Neutrophil (primary cell): ENCODE measurements around the gene NINJ1.

Source experiments
- H3K27ac ChIP-seq: fragments of 200-600 bp; sonication (generic); 2 replicates; pipeline ENCODE4 v1.5.1; 2016; ENCODE audit warnings: mild to moderate bottlenecking, moderate library complexity
- H3K27me3 ChIP-seq: fragments of 200-600 bp; sonication (generic); 2 replicates; pipeline ENCODE4 v1.6.0; 2016; ENCODE audit warnings: mild to moderate bottlenecking
- H3K36me3 ChIP-seq: fragments of 200-600 bp; sonication (generic); 2 replicates; pipeline ENCODE4 v1.5.1; 2017
- H3K4me1 ChIP-seq, 2 experiments: fragments of 200-600 bp in 1 of 2; sonication (generic) in 1 of 2; 1 replicate in 1 of 2; 2 replicates in 1 of 2; pipeline versions ENCODE4 v1.5.1 to v1.6.1; 2013 to 2016; ENCODE audit warnings: low read depth in 1 of 2, low read length in 1 of 2, mild to moderate bottlenecking in 1 of 2, moderate library complexity in 1 of 2; ENCODE audit not compliant: control insufficient read depth in 1 of 2, insufficient read depth in 1 of 2
- H3K4me3 ChIP-seq, 2 experiments: fragments of 200-600 bp in 1 of 2; sonication (generic) in 1 of 2; 1 replicate in 1 of 2; 2 replicates in 1 of 2; pipeline ENCODE4 v1.5.1; 2013 to 2016; ENCODE audit warnings: low read depth in 1 of 2, low read length in 1 of 2, mild to moderate bottlenecking in 1 of 2, moderate library complexity in 1 of 2
- H3K9me3 ChIP-seq: fragments of 200-600 bp; sonication (generic); 2 replicates; pipeline ENCODE4 v1.5.1; 2016
- TF ChIP-seq, protein P1 (sequence below): fragments of 200-600 bp; sonication (generic); IDR thresholded peaks from 2 replicates; pipeline ENCODE4 v1.5.1; 2016; ENCODE audit warnings: antibody characterized with exemption

Gene NINJ1

DNA sequence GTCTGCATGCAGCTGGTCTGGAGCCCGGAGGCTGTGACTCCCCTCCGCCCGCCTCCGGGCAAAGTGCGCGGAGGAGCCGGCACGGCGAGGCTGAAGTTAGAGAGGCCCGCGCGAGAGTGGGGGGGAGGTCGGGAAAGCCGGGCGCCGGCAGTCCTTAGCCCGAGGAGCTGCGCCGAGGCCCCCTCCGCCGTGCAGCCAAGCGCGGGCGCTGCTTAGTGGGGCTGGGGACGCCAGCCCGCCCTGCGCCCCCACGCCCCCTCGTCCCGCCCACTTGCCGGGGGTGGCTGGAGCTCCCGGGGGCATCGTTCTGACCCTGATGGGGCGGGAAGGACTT lies 403 bp downstream of the NINJ1 start:
- H3K36me3 ChIP-seq: peaks cover 44% of the 10 kb centered on the region
- peak overlapping the region; percentile 93 to 94 for H3K4me3 ChIP-seq
- H3K9me3 ChIP-seq: no peaks in the 10 kb centered on the region
- TF ChIP-seq, protein P1, sequence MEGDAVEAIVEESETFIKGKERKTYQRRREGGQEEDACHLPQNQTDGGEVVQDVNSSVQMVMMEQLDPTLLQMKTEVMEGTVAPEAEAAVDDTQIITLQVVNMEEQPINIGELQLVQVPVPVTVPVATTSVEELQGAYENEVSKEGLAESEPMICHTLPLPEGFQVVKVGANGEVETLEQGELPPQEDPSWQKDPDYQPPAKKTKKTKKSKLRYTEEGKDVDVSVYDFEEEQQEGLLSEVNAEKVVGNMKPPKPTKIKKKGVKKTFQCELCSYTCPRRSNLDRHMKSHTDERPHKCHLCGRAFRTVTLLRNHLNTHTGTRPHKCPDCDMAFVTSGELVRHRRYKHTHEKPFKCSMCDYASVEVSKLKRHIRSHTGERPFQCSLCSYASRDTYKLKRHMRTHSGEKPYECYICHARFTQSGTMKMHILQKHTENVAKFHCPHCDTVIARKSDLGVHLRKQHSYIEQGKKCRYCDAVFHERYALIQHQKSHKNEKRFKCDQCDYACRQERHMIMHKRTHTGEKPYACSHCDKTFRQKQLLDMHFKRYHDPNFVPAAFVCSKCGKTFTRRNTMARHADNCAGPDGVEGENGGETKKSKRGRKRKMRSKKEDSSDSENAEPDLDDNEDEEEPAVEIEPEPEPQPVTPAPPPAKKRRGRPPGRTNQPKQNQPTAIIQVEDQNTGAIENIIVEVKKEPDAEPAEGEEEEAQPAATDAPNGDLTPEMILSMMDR: no peak
- H3K27ac ChIP-seq: peak overlapping the region; percentile 100
- peaks cover 28% of the 10 kb centered on the region for H3K27me3 ChIP-seq
- H3K4me1 ChIP-seq: peaks cover 69 to 70% of the 10 kb centered on the region in 2 experiments

DNA sequence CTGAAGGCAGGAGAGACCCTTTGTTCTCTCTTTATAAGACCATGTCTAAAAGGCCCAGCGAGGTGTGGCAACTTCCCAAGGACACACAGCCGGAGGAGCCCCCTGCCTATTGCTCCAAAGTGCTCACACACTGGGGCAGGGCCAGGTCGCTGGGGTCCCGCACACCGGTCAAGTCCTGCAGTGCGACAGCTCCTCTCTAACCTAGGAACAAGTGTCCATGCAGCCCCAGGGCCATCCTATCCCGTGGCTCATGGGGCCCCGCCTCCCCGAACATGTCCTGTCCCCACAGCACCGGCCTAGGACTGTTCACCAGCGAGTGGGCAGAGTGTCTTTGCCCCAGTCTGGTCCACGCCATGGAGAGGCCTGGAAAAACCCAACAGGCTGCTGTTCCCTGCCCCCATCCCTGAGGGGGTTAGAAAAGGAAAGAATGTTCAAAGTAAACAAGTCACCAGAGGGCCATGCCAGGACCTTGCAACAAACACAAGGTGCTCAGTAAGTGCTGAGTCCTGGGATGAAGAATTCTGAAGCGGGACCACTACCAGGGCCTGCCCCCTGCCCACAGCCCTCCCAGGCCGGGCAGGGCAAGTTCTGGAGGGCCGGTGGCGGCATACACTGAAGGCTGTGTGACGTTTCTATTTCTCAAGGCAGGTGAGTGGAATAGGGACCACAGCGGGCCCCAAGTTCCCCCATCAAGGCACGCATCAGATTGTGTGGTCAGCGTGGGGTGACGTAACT lies 938 bp downstream of the NINJ1 start:
- Histone ChIP-seq H3K27me3 (peaks cover 28% of the 10 kb centered on the region), H3K9me3 (no peaks in the 10 kb centered on the region), H3K4me3 (peak overlapping the region; percentile 93 to 94), H3K27ac (peak overlapping the region; percentile 100), H3K4me1 (peaks cover 69 to 70% of the 10 kb centered on the region in 2 experiments), H3K36me3 (peaks cover 49% of the 10 kb centered on the region)
- TF ChIP-seq, protein P1: peak; percentile 14

DNA sequence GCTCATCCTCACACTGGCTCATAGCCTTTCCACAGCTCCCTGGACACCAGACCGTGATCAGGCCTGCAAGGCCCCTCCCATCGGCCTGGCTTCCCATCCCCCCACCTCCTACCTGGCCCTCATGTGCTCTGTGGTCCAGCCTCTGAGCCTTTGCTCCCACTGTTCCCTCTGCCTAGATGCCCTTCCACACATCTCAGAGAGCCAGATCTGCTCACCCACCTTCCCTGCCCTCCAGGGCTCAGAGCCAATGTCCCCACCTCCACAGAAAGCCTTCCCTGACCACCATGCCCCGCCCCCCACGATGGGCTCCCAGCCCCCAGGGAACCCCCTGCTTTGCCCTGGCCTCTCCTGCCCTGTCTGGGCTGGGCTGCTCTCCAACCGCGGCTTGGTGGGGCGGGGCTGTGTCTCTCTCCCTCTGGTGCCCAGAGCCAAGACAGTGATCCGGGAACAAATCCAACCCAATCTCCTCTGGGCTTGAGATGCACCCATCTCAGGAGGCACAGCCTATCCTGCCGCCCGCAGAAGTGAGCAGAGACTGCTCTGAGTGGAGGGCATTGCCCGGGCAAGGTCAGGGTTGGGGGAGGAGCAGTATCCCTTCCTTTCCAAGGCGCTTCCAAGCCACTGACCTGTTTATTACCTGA lies 1.6 kb downstream of the NINJ1 start:
- Histone ChIP-seq H3K27me3 (peaks cover 27% of the 10 kb centered on the region), H3K9me3 (no peaks in the 10 kb centered on the region), H3K36me3 (peaks cover 56% of the 10 kb centered on the region), H3K27ac (peak overlapping the region; percentile 100), H3K4me1 (peaks cover 70 to 71% of the 10 kb centered on the region in 2 experiments), H3K4me3 (peak overlapping the region; percentile 93 to 94)
- TF ChIP-seq, protein P1: no peak

DNA sequence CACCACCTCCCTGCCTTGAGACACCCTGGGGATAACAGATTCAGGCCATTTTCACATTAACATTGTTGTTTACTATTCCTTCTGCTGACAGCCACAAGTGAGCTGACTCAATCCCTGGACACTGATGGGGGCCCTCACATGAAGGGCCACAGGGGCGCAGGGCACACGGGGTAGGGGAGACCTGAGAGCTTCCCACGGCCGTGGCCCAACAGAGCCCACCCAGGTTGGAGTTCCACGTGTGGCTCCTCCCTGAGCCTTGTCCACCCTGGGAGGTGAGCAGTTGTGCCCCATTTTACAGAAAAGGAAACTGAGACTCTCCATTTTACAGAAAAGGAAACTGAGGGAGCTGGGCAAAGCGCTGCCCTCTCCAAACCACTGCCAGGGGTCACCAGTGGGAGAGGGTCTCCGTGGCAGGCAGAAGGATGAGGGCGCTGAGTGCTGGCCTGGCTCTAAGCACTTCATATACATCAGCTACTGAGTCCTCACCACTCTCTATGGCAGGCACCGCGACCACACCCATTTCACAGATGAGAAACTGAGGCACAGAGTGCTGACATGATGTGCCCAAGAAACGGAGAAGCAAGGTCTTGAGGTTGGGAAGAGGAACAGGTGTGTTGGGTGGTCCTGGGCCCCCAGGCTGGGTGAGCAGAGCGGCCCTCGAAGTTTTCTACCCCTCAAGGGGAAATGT lies 2.3 kb downstream of the NINJ1 start:
- Histone ChIP-seq H3K4me1 (peaks cover 76 to 78% of the 10 kb centered on the region in 2 experiments), H3K27ac (peak overlapping the region; percentile 100), H3K36me3 (peaks cover 63% of the 10 kb centered on the region), H3K27me3 (peaks cover 21% of the 10 kb centered on the region), H3K4me3 (peak overlapping the region; percentile 93 to 94), H3K9me3 (no peaks in the 10 kb centered on the region)
- TF ChIP-seq, protein P1: no peak

DNA sequence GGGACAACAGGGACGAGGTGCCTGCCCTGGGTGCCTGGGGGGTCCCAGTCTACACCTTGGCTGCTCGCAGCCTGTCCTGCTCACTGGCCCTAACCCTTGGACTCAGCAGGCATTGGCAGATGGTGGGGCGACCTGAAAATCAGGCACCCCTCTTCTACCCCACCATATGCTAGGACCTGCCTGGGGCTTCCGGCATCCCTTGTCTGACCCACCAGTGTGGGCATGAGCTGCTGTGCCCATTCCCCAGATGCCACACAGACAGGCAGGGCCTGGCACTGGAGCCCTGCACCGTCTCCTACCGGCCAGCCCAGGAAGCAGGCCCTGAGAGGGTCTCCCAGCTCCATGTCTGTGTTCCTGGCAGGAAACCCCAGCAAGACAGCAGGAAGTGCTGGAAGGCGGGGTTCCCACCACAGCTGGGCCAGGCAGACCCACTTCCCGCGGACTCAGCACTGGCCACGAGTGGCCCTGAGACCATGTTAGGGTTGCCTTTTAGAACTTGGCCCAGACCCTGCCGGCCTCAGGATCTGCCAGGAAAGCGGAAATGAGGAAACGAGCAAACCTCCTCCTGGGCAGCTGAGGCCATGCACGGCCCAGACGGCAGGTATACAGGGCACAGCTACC lies 3.1 kb downstream of the NINJ1 start:
- no peaks in the 10 kb centered on the region for H3K9me3 ChIP-seq
- peaks cover 70% of the 10 kb centered on the region for H3K36me3 ChIP-seq
- peak overlapping the region; percentile 100 for H3K27ac ChIP-seq
- H3K27me3 ChIP-seq: peaks cover 13% of the 10 kb centered on the region
- TF ChIP-seq, protein P1: no peak
- peak overlapping the region; percentile 93 to 94 for H3K4me3 ChIP-seq
- H3K4me1 ChIP-seq: peaks cover 84 to 86% of the 10 kb centered on the region in 2 experiments
